ENCODE measurements around the gene DUS1L.

DUS1L gene

DNA sequence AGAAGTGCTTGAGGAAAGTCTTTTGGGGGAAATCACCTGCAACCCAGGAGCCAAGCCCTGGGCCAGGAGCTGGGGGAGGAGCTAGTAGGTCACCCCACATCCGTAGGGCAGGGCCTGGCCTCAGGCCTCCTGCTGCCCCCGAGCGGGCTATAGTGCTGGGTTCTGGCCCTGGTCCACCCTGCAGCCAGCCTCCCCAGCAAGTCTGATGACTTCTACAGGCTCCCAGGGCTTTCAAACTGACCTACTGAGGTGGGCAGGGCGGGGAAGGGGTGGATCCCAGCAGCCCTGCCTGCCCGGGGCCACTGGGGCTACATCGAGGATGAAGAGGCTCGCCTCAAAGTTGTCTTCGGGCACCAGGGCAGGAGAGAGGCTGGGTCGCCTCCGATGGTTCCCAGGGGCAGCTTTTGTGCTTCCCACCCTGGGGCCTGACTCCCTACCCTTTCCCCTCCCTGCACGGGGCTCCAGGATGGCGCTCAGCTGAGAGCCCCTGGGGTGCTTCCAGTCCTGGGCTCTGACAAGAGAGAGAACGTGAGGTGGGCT lies 47.9 kb downstream of the DUS1L start:
- Histone ChIP-seq H3K9ac (ENCODE audit: low read length) (no peak overlapping the region), H3K36me3 (ENCODE audit: control insufficient read depth, insufficient read depth, low read length) (no peaks in the 10 kb centered on the region), H3K9me3 (ENCODE audit: control insufficient read depth, low read length) (no peaks in the 10 kb centered on the region), H3K4me1 (ENCODE audit: control insufficient read depth, insufficient read depth, low read length) (peaks cover 30% of the 10 kb centered on the region), H3K27me3 (ENCODE audit: control insufficient read depth, insufficient read depth, low read length) (no peaks in the 10 kb centered on the region), H3K4me3 (ENCODE audit: low read length) (no peak overlapping the region)

DNA sequence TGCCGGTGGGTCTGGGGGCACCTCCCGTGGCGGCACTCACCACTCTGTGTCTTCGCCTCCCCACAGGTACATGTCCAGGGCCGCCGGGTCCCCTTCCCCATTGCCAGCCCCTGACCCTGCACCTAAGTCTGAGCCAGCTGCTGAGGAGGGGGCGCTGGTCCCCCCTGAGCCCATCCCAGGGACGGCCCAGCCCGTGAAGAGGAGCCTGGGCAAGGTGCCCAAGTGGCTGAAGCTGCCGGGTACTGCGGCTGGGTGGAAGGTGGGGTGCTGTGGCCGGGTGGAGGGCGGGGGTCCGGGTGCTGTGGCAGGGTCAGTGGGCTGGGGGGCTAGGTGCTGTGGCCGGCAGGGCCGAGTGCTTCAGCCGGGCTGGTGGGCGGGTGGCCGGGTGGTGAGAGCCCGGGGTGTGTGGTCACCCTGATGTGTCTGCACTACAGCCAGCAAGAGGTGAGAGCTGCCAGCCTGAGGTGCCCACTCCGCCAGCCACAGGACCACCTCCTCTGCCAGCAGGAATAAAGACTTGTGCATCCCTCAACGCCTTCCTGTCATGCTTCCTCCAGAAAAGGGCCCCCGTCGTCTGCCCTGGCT lies 48.6 kb downstream of the DUS1L start:
- Histone ChIP-seq H3K27me3 (ENCODE audit: control insufficient read depth, insufficient read depth, low read length) (no peaks in the 10 kb centered on the region), H3K4me1 (ENCODE audit: control insufficient read depth, insufficient read depth, low read length) (peaks cover 27% of the 10 kb centered on the region), H3K9me3 (ENCODE audit: control insufficient read depth, low read length) (no peaks in the 10 kb centered on the region), H3K36me3 (ENCODE audit: control insufficient read depth, insufficient read depth, low read length) (no peaks in the 10 kb centered on the region), H3K9ac (ENCODE audit: low read length) (no peak overlapping the region), H3K4me3 (ENCODE audit: low read length) (no peak overlapping the region)

DNA sequence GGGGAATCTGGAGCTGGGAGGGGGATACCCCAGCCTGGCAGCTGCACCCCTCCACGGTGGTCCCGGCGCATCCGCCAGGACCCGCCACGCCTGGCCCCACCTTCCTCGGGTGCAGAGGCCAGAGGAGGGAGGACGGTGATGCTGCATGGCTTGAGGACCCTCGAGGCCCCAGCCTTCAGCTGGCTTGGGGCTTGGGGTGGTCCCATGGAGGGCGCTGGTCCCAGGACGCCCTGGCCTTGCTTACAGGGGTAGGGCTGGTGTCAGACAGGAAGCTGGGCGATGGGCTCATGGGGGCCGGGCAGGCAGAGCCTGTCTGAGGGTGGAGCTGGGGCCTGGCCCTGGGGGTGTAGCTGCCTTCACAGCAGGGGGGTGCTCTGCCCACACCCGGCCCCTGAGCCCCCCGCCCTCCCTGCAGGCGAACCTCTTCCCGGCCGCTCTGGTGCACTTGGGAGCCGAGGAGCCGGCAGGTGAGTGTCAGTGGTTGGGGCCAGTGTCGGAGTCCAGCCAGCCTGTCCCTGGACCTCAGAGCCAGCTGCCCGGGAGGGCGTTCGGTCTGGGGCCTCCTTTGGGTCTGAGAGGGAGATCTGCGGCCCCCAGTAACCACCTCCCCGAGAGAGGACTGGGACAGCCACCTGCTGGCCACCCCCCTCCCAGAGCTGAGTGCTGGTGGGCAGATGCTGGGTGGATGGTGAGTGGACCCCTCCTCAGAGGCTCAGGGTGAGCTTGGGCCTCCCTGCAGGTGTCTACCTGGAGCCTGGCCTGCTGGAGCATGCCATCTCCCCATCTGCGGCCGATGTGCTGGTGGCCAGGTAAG lies 49.3 kb downstream of the DUS1L start:
- Histone ChIP-seq H3K9ac (ENCODE audit: low read length) (no peak overlapping the region), H3K9me3 (ENCODE audit: control insufficient read depth, low read length) (no peaks in the 10 kb centered on the region), H3K4me1 (ENCODE audit: control insufficient read depth, insufficient read depth, low read length) (peaks cover 20% of the 10 kb centered on the region), H3K36me3 (ENCODE audit: control insufficient read depth, insufficient read depth, low read length) (no peaks in the 10 kb centered on the region), H3K27me3 (ENCODE audit: control insufficient read depth, insufficient read depth, low read length) (no peaks in the 10 kb centered on the region), H3K4me3 (ENCODE audit: low read length) (no peak overlapping the region)

DNA sequence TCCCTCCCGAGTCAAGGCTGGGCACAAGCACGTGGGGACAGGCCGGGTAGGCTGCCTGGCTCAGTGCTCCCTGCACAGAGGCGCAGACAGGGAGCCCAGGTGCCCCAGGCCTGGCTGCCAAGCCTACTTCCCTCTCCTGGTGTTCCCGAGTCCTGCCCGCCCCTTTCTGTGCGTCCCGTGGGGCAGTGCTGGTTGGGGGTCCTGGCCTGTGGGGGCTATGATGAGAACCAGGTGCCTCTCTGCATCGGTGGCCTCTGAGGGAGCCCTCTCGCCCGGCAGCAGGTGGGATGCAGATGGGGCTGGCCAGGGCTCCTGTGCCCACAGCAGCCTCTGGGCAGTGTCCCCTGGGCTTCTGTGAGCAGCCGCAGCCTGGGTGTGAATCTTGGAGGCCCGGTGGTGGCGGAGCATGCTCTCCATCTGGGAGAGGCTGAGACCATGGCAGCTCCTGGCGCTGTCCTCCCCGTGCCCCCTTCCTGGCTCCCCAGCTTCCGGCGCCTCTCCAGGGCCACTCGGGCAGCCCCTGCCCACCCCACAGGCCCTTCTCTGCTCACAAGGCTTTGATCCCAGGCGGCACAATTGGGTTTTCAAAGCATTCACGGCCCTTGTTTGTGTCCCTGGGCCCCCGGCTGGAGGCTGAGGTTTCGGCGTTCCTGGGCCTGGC lies 50.2 kb downstream of the DUS1L start:
- H3K9ac ChIP-seq (ENCODE audit: low read length), result no peak overlapping the region
- H3K9me3 ChIP-seq (ENCODE audit: control insufficient read depth, low read length), result no peaks in the 10 kb centered on the region
- H3K36me3 ChIP-seq (ENCODE audit: control insufficient read depth, insufficient read depth, low read length), result no peaks in the 10 kb centered on the region
- no peak overlapping the region for H3K4me3 ChIP-seq (ENCODE audit: low read length)
- H3K27me3 ChIP-seq (ENCODE audit: control insufficient read depth, insufficient read depth, low read length), result no peaks in the 10 kb centered on the region
- H3K4me1 ChIP-seq (ENCODE audit: control insufficient read depth, insufficient read depth, low read length), result peaks cover 13% of the 10 kb centered on the region

DNA sequence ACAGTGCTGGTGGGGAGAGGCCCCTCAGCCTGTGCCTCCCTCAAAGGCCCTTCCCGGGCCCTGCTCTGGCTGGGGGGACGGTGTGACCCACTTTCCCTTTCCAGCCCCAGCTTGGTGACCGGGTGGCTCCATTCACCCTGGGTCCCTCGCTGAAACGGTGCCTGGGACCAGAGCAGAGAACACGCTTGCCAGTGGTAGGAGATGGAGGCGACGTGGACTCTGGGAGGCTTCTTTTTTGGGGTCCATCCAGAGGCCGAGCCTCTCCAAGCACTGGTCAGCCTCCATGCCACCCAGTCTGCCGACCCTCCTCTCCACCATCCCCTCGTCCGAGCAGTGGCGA lies 50.7 kb downstream of the DUS1L start:
- H3K36me3 ChIP-seq (ENCODE audit: control insufficient read depth, insufficient read depth, low read length), result no peaks in the 10 kb centered on the region
- H3K9ac ChIP-seq (ENCODE audit: low read length), result no peak overlapping the region
- H3K27me3 ChIP-seq (ENCODE audit: control insufficient read depth, insufficient read depth, low read length), result no peaks in the 10 kb centered on the region
- peaks cover 8% of the 10 kb centered on the region for H3K4me1 ChIP-seq (ENCODE audit: control insufficient read depth, insufficient read depth, low read length)
- no peak overlapping the region for H3K4me3 ChIP-seq (ENCODE audit: low read length)
- H3K9me3 ChIP-seq (ENCODE audit: control insufficient read depth, low read length), result no peaks in the 10 kb centered on the region

DNA sequence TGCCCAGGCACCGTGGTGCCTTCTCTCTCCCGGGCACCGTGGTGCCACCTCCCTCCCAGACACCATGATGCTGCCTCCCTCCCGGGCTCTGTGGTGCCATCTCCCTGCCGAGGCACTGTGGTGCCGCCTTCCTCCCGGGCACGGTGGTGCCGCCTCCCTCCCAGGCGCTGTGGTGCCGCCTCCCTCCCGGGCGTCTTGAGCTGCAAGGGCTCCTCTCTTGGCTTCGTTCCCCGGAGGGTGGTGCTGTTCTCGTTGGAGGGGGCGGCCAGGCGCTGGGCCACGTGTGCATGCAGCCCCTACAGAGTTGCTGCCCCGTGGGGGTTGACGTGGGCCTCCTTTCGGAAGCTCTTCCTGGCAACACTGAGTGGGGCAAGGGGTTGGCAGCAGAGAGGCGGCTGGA lies 51.2 kb downstream of the DUS1L start:
- Histone ChIP-seq H3K27me3 (ENCODE audit: control insufficient read depth, insufficient read depth, low read length) (no peaks in the 10 kb centered on the region), H3K36me3 (ENCODE audit: control insufficient read depth, insufficient read depth, low read length) (no peaks in the 10 kb centered on the region), H3K9me3 (ENCODE audit: control insufficient read depth, low read length) (no peaks in the 10 kb centered on the region), H3K4me3 (ENCODE audit: low read length) (no peak overlapping the region), H3K9ac (ENCODE audit: low read length) (no peak overlapping the region), H3K4me1 (ENCODE audit: control insufficient read depth, insufficient read depth, low read length) (peaks cover 3% of the 10 kb centered on the region)

DNA sequence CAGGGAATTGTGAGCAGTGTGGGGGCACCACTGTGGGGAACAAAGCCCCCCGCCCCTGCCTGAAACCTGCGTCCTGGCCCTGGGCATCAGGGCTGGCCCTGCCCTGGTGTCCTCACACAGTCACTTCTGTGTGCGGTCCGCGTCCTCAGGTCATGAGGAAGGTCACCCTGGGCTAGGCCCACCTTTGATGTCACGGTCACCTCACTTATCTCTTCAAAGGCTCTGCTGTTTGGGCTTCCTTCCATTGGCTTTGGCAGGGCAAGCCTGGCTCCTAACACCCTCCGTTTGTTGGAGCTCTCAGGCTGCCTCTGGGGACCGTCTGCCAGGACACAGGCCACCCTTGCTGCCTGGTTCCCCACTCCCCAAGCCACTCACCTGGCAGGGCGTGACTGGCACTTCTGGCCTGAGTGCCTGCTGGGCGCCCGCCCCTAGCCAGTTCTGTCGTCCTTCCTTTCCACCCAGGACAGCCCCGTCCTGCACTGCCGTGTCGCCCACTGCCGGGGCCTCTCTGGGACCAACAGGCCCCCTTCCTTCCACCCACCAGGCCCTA lies 51.8 kb downstream of the DUS1L start:
- H3K4me3 ChIP-seq (ENCODE audit: low read length), result no peak overlapping the region
- no peaks in the 10 kb centered on the region for H3K4me1 ChIP-seq (ENCODE audit: control insufficient read depth, insufficient read depth, low read length)
- no peaks in the 10 kb centered on the region for H3K9me3 ChIP-seq (ENCODE audit: control insufficient read depth, low read length)
- no peak overlapping the region for H3K9ac ChIP-seq (ENCODE audit: low read length)
- H3K36me3 ChIP-seq (ENCODE audit: control insufficient read depth, insufficient read depth, low read length), result no peaks in the 10 kb centered on the region
- H3K27me3 ChIP-seq (ENCODE audit: control insufficient read depth, insufficient read depth, low read length), result no peaks in the 10 kb centered on the region

DNA sequence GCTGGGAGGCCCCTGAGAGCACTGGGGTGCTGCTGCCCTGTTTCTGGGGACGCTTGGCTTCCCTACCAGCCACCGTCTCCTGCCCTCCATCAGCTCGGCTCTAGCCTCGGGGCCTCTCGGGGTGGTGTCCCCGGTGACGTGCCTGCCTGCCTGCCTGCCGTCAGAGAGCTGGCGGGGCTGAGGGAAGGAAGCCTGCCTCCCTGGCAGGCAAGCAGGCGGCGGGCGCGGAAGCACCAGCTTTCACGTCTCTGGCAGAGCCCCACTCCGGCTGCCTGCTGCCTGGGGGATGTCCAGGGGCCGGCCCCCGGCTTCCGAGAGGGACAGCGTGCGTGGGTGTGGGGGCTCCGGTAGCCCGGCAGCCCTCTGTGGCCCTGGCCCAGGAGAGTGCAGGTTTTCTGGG lies 52.3 kb downstream of the DUS1L start:
- Histone ChIP-seq H3K27me3 (ENCODE audit: control insufficient read depth, insufficient read depth, low read length) (no peaks in the 10 kb centered on the region), H3K9me3 (ENCODE audit: control insufficient read depth, low read length) (no peaks in the 10 kb centered on the region), H3K9ac (ENCODE audit: low read length) (no peak overlapping the region), H3K4me1 (ENCODE audit: control insufficient read depth, insufficient read depth, low read length) (no peaks in the 10 kb centered on the region), H3K36me3 (ENCODE audit: control insufficient read depth, insufficient read depth, low read length) (no peaks in the 10 kb centered on the region), H3K4me3 (ENCODE audit: low read length) (no peak overlapping the region)

DNA sequence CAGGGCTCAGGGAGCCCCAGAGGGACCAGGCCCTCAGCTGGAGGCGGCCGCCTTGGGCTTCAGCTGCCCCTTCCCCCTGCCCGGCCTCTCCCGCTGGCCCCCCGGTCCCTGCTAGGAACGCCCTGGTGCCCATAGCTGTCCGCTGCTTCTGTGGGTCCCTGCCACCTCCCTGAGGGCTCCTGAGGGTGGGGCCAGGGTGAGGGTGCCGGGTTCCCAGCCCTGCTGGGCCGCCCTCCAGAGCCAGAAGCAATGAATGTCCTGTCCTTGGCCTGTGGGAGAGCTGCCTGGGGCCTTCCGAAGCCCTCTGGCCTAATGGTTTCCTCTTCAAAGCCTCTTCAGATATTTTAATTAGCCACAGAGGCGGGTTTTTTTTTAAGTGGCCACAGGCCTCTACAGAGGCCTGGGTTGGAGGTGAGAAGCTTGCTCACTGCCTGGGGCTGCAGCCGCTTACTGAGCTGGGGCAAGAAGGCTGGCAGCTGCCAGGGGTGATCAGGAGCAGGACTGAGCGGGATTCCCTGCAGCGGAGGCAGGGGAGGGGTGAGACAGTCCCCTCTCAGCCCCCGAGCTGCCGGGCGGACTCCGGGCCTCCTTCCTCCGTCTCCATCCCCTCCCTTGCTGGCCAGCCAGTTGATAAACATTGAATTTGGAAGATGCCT lies 52.8 kb downstream of the DUS1L start:
- Histone ChIP-seq H3K4me1 (ENCODE audit: control insufficient read depth, insufficient read depth, low read length) (no peaks in the 10 kb centered on the region), H3K9ac (ENCODE audit: low read length) (no peak overlapping the region), H3K27me3 (ENCODE audit: control insufficient read depth, insufficient read depth, low read length) (no peaks in the 10 kb centered on the region), H3K4me3 (ENCODE audit: low read length) (no peak overlapping the region), H3K36me3 (ENCODE audit: control insufficient read depth, insufficient read depth, low read length) (no peaks in the 10 kb centered on the region), H3K9me3 (ENCODE audit: control insufficient read depth, low read length) (no peaks in the 10 kb centered on the region)

DNA sequence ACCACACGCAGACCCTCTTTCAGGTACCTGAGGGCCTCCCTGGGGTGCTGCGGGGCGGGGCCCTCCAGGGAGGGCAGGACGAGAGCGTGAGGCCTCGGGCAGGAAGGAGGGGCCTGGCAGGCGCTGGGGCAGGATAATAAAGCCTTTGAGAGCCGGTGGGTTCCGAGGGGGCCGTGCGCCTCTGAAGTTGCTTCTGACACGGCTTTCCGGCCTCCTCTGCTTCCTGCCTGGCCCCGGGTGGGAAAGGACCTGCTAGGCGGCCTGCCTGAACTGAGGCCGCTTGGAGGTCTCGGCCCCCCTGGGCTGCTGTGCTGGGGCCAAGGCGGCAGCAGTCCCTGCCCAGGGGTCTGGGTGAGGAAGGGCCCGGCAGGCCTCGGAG lies 53.4 kb downstream of the DUS1L start:
- Histone ChIP-seq H3K36me3 (ENCODE audit: control insufficient read depth, insufficient read depth, low read length) (no peaks in the 10 kb centered on the region), H3K9ac (ENCODE audit: low read length) (no peak overlapping the region), H3K9me3 (ENCODE audit: control insufficient read depth, low read length) (no peaks in the 10 kb centered on the region), H3K4me1 (ENCODE audit: control insufficient read depth, insufficient read depth, low read length) (no peaks in the 10 kb centered on the region), H3K4me3 (ENCODE audit: low read length) (no peak overlapping the region), H3K27me3 (ENCODE audit: control insufficient read depth, insufficient read depth, low read length) (no peaks in the 10 kb centered on the region)

DNA sequence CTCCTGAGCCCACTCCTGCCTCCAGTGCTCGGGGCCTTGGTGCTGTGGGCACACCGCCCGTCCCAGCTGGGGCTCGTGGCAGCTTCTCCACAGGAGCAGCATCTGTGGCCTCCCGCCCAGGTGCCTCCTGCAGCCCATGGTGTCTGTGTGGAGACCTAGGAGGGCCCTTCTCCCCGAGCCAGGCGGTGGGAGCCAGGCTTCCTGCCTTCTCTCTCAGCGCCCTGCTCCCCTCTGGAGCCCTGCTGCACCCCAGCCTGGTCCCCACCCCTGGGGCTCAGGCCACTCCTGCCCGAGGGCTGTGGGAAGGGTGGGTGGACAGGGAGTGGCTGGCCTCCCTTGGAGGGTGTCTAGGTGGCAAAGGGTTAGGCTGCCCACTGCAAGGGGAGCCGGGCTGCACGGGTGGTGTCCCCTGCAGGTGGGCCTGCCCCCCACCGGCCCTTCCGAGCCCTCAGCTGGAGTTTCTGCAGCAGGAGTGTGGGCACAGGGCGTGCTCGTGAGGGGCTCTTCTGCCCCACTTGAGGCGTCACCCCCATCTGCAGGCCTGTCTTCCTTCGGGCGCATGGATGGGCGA lies 53.9 kb downstream of the DUS1L start:
- Histone ChIP-seq H3K36me3 (ENCODE audit: control insufficient read depth, insufficient read depth, low read length) (no peaks in the 10 kb centered on the region), H3K9me3 (ENCODE audit: control insufficient read depth, low read length) (no peaks in the 10 kb centered on the region), H3K4me1 (ENCODE audit: control insufficient read depth, insufficient read depth, low read length) (no peaks in the 10 kb centered on the region), H3K9ac (ENCODE audit: low read length) (no peak overlapping the region), H3K4me3 (ENCODE audit: low read length) (no peak overlapping the region), H3K27me3 (ENCODE audit: control insufficient read depth, insufficient read depth, low read length) (no peaks in the 10 kb centered on the region)
